Ascending aorta (tissue), 2 donors: Measurements from ENCODE around the gene ING5. TPM values are rescaled to one million over a fixed set of nuclear protein-coding genes. Genes with fewer than 3 reads are reported as not detected.
A peak's percentile ranks its signal among the peaks of the same experiment; 100 is the strongest.

ENCODE experiments used
- DNase-seq, 2 donors: peaks; one replicate each; pipeline ENCODE4 v3.0.0-alpha.2; 2019; ENCODE audit warnings: low spot score in 2 of 2
- H3K27ac ChIP-seq, 2 donors: fragments of 200-600 bp; sonication (generic); one replicate each; pipeline ENCODE4 v1.5.1; 2016 to 2017; ENCODE audit warnings: mild to moderate bottlenecking in 1 of 2
- H3K27me3 ChIP-seq: fragments of 200-600 bp; sonication (generic); one replicate; pipeline ENCODE4 v1.5.1; 2017
- H3K36me3 ChIP-seq, 2 donors: fragments of 200-600 bp; sonication (generic); one replicate each; pipeline ENCODE4 v1.5.1; 2016
- H3K4me1 ChIP-seq, 2 donors: fragments of 200-600 bp; sonication (generic); one replicate each; pipeline ENCODE4 v1.5.1; 2016 to 2017; ENCODE audit warnings: mild to moderate bottlenecking in 1 of 2
- H3K4me3 ChIP-seq, 2 donors: fragments of 200-600 bp; sonication (generic); one replicate each; pipeline ENCODE4 v1.5.1; 2016 to 2017; ENCODE audit warnings: mild to moderate bottlenecking in 1 of 2
- H3K9me3 ChIP-seq, 2 donors: fragments of 200-600 bp; sonication (generic); one replicate each; pipeline ENCODE4 v1.5.1; 2016
- CTCF ChIP-seq, 3 experiments: fragments of 200-600 bp in 2 of 3; fragments of 450-650 bp in 1 of 3; sonication (generic) in 2 of 3; IDR thresholded peaks; one replicate each; pipeline ENCODE4 v1.5.1; 2016 to 2019; ENCODE audit warnings: antibody characterized with exemption in 3 of 3, mild to moderate bottlenecking in 1 of 3, moderate library complexity in 1 of 3
- intact Hi-C: fragments of 100-400 bp; cut with DNase I; formaldehyde crosslinking; loops from one replicate; pipeline ENCODE4 v1.15.1; 2023
- total RNA-seq: library from RNA; depleted of rRNA; stranded (reverse); fragments of >200 nt; gene quantifications from one replicate; pipeline ENCODE4 v1.1.0, GENCODE V29; 2016

Gene ING5
- total RNA-seq, 1 donor from 2014 or later: 38.1 TPM

GRCh38 chr2:241689306-241689705 lies 12.5 kb upstream of the ING5 start:
- intact Hi-C loops: loop anchor here (5.0 to 10.0 kb wide), 3 partner anchors 185 to 697 kb away; partner anchors contain the start of gene STK25
- DNase-seq: no peak
- no peak overlapping the region for H3K27ac ChIP-seq
- no peak for TF ChIP-seq CTCF (IDR thresholded peaks at IDR 0.05)
- H3K9me3 ChIP-seq: no peaks in the 10 kb centered on the region
- no peaks in the 10 kb centered on the region for H3K27me3 ChIP-seq
- no peak overlapping the region for H3K4me3 ChIP-seq
- peaks cover 7 to 18% of the 10 kb centered on the region in 2 donors for H3K4me1 ChIP-seq
- peaks cover 0 to 16% of the 10 kb centered on the region in 2 donors for H3K36me3 ChIP-seq

DNA sequence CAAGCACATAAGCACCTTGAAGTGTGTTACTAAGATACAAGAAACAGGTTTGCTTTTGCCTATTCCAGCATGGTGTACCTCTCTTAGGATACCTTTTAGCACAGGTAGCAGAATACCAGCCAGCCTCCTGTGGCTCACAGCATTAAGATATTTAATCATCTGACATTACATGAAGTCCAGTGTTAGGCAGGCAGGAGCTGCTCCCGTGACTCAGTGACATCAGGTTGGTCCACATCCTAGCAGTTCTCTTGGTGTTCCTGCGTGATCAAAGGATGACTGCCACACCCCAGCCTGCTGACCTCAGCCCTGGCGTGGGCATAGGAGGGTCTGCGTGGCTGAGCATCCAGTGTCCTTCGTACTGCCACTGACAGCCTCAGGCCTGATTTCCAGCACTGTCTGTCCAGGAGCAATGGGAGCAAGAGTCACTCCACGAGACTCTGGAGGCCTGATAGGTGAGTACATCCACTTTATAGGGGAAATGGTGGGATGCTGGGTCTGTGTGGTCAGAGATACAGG lies 11.6 kb upstream of the ING5 start:
- Histone ChIP-seq H3K36me3 (peaks cover 4 to 20% of the 10 kb centered on the region in 2 donors), H3K4me3 (no peak overlapping the region), H3K4me1 (peaks cover 7 to 18% of the 10 kb centered on the region in 2 donors), H3K27me3 (no peaks in the 10 kb centered on the region), H3K9me3 (no peaks in the 10 kb centered on the region), H3K27ac (no peak overlapping the region)
- no peak for TF ChIP-seq CTCF (IDR thresholded peaks at IDR 0.05)
- intact Hi-C loops: no loop called here
- no peak for DNase-seq

DNA sequence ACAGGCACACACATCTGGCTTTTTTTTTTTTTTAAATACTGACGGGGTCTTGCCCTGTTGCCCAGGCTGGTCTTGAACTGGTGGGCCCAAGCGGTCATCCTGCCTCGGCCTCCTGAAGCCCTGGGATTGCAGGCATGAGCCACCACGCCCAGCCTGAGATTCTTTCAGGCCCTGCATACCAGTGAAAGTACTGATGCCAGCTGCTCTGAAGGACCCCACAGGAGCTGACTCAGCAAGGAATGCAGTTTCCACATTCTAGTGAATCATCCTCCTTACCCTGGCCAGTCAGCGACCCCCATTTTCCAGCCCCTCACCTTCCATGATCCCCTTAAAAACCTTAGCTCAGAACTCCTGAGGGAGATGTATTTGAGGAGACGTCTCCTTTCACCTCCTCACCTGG lies 9.4 kb upstream of the ING5 start:
- peaks cover 4 to 25% of the 10 kb centered on the region in 2 donors for H3K36me3 ChIP-seq

GRCh38 chr2:241695651-241696050 lies 6.2 kb upstream of the ING5 start:
- DNase-seq: no peak
- no peaks in the 10 kb centered on the region for H3K27me3 ChIP-seq
- intact Hi-C loops: no loop called here
- H3K4me3 ChIP-seq: no peak overlapping the region
- no peak for TF ChIP-seq CTCF (IDR thresholded peaks at IDR 0.05)
- no peak overlapping the region for H3K27ac ChIP-seq
- peaks cover 4 to 20% of the 10 kb centered on the region in 2 donors for H3K36me3 ChIP-seq
- H3K4me1 ChIP-seq: peaks cover 0 to 3% of the 10 kb centered on the region in 2 donors
- H3K9me3 ChIP-seq: no peaks in the 10 kb centered on the region

More for the DNA sequence above, 9.4 kb upstream of the ING5 start:
- TF ChIP-seq CTCF (IDR thresholded peaks at IDR 0.05): no peak
- Histone ChIP-seq H3K27ac (no peak overlapping the region), H3K4me1 (peaks cover 7 to 15% of the 10 kb centered on the region in 2 donors), H3K4me3 (no peak overlapping the region), H3K9me3 (no peaks in the 10 kb centered on the region), H3K27me3 (no peaks in the 10 kb centered on the region)
- intact Hi-C loops: no loop called here
- no peak for DNase-seq

GRCh38 chr2:241701149-241701398 lies 765 bp upstream of the ING5 start:
- intact Hi-C loops: loop anchor here (1.0 to 5.0 kb wide), 2 partner anchors 14 to 384 kb away; partner anchors contain the start of genes HDLBP and SEPTIN2
- H3K9me3 ChIP-seq: no peaks in the 10 kb centered on the region

More at GRCh38 chr2:241701149-241701398, 765 bp upstream of the ING5 start:
- peak overlapping the region; percentile 75 to 82 for H3K4me3 ChIP-seq
- H3K4me1 ChIP-seq: peaks cover 6 to 14% of the 10 kb centered on the region in 2 donors
- peak in 2 of 3 experiments; percentile 52 to 61 for TF ChIP-seq CTCF (IDR thresholded peaks at IDR 0.05)
- H3K27me3 ChIP-seq: no peaks in the 10 kb centered on the region
- DNase-seq: no peak
- H3K27ac ChIP-seq: peak overlapping the region; percentile 93 to 96
- peaks cover 6 to 15% of the 10 kb centered on the region in 2 donors for H3K36me3 ChIP-seq
